ENCODE measurements around the gene TMEM218.
A peak's percentile ranks its signal among the peaks of the same experiment; 100 is the strongest.

The TMEM218 gene

DNA sequence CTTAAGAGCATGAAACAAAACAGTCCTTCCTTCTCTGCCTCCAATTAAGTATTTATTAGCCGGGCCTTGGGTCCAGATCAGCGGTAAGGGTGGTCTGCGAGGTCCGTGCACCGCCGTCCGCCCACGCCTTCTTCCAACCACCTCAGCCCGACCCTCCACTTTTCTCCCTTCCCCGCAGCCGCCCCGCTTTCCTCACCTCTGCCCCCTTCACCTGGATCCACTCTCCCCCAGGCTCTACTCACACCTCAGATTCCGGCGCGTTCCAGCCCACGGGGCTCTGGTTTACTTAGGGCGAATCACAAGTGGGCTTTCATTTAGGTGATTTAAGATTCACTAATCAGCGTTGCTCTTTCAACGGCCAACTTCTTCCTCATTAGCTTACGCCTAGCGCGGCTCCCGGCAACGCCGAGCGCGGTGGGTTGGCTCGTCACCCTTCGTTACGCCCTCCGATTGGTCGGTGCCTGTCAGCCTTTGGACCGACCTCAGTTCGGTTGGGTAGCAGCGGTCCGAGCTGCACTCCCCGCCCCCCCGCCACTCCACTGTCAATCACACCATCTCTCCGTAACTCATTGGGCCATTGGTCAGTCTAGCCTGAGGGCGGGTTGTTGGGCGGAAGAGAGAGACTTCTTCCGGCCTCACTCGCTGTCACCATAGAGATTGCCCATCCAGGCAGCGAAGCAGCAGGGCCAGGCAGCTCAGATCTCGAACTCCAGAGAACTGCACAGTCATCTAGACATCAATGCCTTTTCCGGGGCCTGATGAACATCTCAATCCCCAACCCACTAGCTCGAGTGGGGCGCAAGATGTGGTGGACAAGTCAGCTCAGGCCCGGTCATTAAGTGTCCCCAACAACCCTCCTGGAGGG is at the start of gene TMEM218:
TMEM218 (minus strand) TSS at position 284 of the 865 bp plus-strand sequence. CDS start 9,385 bp downstream, outside the sequence.
- DNase-seq: peak; percentile 93

- no peak for DNase-seq
Measured at GRCh38 chr11:125157953-125158680, 46.7 kb upstream of the TMEM218 start.

DNA sequence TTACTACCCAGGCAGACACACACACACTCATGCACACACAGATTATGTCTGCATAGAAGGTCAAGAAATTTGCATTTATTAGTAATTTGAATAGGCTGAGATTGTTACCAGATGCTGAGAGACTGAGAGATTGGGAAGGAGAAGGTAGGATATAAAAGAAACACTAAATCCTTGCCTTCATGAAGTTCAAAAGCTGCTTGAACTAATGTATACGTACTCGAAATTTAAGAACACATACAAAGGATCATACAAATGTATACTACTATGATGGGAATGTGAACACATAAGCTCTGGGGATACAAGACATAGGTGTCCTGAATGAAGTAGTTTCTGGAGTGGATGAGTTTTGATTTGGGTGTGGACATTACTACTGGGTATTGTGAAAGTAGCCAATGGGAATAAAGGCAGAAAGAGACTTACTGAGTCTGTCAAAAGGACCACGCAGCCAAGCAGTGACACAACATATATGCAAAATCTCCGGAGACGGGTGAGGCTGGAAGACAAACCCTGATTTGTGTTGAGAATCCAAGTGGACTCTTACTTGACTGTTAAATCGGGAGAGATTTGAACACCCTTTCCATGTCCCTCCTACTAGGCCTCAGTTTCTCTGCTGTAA is 45.8 kb upstream of the TMEM218 start:
- DNase-seq: no peak

GRCh38 chr11:125156346-125157117 is 45.1 kb upstream of the TMEM218 start:
- no peak for DNase-seq

- DNase-seq: no peak
Measured at GRCh38 chr11:125155767-125156166, 44.3 kb upstream of the TMEM218 start.

GRCh38 chr11:125155100-125155444 is 43.6 kb upstream of the TMEM218 start:
- no peak for DNase-seq

- no peak for DNase-seq
Measured at GRCh38 chr11:125154378-125155099, 43.1 kb upstream of the TMEM218 start.

- no peak for DNase-seq
Measured at GRCh38 chr11:125153837-125154236, 42.4 kb upstream of the TMEM218 start.

DNA sequence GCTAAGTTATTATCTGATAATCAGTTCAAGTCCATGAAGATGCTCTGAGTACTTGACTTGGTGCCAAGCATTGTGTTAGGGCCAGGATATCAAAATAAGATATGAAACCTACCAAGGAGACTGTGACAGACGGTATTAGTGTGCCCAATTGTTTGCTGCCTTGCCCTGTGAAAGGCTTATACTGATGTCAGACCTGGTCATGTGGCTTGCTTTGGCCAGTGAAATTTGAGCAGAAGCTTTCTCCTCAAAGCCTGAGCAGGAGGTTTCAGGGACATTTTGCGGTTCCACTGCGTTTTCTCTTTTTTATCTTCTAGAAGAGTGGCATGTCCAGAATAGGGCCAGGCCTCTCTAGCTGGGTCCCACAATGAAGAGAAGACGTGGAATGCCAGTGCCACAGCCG is 37.3 kb upstream of the TMEM218 start:
- no peak for DNase-seq

DNA sequence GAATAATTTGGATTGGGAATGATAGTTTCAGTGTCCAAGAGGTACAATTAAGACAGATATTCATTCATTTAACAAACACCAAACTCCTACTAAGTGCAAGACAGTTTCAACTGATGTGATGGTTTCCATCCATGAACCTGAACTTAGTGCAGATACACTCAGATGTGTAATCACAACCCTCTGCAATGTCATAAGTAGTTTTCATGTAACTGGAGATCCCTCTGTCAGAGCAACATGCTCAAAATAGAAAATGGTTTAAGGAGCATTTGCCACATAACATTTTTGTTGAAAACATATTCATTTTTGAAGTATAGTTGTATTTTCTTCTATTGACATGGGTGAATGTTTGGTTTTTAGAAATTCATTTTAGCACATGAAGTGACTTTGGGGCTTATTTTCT is 36.6 kb upstream of the TMEM218 start:
- DNase-seq: no peak

GRCh38 chr11:125147280-125147679 is 35.9 kb upstream of the TMEM218 start:
- DNase-seq: no peak

DNA sequence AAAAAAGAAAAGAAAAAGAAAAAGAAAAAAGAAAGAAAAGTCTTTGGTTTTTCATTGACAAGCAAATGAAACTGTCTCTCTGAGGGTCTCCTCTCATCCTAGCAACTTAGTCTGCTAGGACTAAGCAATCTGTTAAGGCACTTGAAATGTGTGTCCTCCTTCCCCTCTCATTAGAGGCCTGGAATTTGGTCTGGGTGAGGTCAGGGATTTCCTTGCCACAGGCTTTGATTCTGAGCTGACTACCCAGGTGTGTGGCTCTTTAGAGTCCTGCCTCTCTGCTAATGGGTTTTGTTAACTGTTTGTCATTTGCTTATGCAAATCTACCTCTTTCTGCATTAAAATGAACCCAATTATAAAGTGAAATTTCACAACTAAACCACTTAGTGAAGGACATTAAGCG is 34.8 kb upstream of the TMEM218 start:
- DNase-seq: no peak

- no peak for DNase-seq
Measured at GRCh38 chr11:125141686-125142535, 30.5 kb upstream of the TMEM218 start.

- DNase-seq: no peak
Measured at GRCh38 chr11:125141178-125141577, 29.8 kb upstream of the TMEM218 start.

DNA sequence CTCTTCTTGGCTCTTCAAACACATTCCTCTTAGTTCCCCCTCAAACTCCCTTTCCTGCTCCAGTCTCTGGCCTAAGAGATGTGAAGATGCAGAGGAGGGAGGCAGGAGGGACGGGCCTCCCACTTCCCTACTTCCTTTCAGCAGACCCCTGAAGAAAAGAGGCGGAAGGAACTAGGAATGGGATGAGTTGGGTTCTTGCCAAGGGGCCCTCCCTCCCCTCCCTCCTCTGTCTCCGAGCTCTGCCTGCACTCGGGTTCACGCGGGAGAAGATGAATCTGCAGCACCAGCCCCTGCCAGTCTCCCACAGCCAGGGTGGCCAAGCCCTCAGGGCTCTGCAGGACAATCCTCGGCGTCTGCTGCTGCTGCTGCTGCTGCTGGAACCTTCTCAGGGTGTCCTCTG is 28.8 kb upstream of the TMEM218 start:
- no peak for DNase-seq

DNA sequence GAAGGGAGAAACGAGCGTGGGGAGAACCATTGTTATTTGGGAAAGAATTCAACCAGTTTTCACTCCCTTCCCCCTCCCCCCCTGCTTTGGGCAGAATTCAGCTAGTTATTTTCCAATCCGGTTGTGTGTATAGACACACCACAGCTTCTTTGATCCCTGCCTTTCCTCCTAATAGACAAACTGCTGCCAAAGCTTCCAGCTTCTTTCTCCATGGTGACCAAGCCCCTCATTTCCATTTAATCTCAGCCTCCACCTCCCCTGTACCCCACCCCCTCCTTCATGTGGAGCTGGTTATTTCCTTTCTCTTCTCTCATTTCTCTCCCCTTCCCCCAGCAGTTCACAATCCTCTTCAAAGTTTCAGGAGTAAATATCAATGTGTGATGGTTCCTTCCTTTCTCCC is 28.4 kb upstream of the TMEM218 start:
- DNase-seq: no peak

GRCh38 chr11:125138966-125139365 is 27.5 kb upstream of the TMEM218 start:
- DNase-seq: no peak

GRCh38 chr11:125136001-125136400 is 24.6 kb upstream of the TMEM218 start:
- DNase-seq: no peak

DNA sequence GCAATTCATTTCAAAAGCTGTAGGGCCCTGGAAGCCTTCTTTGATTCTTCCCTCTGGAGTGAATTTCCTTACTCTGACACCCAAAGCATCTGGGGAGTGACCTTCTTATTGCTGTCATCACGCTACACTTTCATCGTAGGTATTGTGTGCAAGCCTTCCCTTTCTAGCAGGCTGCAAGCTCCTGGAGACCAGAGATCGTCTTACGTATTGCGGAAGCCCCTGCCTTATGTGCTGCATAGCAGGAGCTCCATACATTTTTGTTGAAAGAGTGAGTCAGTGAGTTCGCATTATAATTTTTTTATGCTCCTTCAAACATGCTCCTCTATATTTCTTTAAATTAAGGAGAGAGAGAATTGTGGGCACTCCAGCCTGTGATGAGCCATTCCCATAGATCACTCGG is 21.2 kb upstream of the TMEM218 start:
- no peak for DNase-seq

GRCh38 chr11:125132071-125132470 is 20.6 kb upstream of the TMEM218 start:
- no peak for DNase-seq

- no peak for DNase-seq
Measured at GRCh38 chr11:125129316-125129993, 18.0 kb upstream of the TMEM218 start.

All from SHP77 treated with DMSO at 0.1 percent for 48 hours (cell line).